HL-60 (cell line): ENCODE data around the gene MARVELD1.

ENCODE experiments used
- CTCF ChIP-seq: IDR thresholded peaks from one replicate; pipeline ENCODE4 v1.5.1; 2011; ENCODE audit warnings: low read length, control low read depth, inconsistent platforms; ENCODE audit not compliant: insufficient read depth
- GABPA ChIP-seq: IDR thresholded peaks from 2 replicates; pipeline ENCODE4 v1.6.1; 2012; ENCODE audit warnings: low read depth
- POLR2AphosphoS5 ChIP-seq: IDR thresholded peaks from 2 replicates; pipeline ENCODE4 v1.6.1; 2012; ENCODE audit warnings: low read depth
- REST ChIP-seq: IDR thresholded peaks from 2 replicates; pipeline ENCODE4 v1.6.1; 2012; ENCODE audit warnings: low read depth; ENCODE audit not compliant: insufficient replicate concordance
- SPI1 ChIP-seq: IDR thresholded peaks from 2 replicates; pipeline ENCODE4 v1.6.1; 2012; ENCODE audit warnings: low read depth, mild to moderate bottlenecking, borderline replicate concordance

GRCh38 chr10:97717627-97718026, 4.1 kb downstream of the MARVELD1 start:
- TF ChIP-seq CTCF (no peak), POLR2AphosphoS5 (no peak), GABPA (no peak), REST (no peak), SPI1 (no peak)
